ENCODE data around the gene RCE1. TPM values are rescaled to one million over a fixed set of nuclear protein-coding genes. Genes with fewer than 3 reads are reported as not detected.
A peak's percentile ranks its signal among the peaks of the same experiment; 100 is the strongest.
"Not testable (repeated sequence)": the region's sequence is repeated elsewhere in the genome, so short reads cannot be mapped to it uniquely, and the experiment has no call there.

Gene RCE1
- total RNA-seq, result 10 to 100 TPM in 1 of 4 donors, 1 to 10 TPM in 3; 6.6 to 11.8 (median 8.3) TPM

- H3K4me3 ChIP-seq, result peak within 1 kb of the TSS; percentile 95 to 99 (median 98)
- ATAC-seq, result peak; percentile 91 to 92
Observed at GRCh38 chr11:66842896-66843775, at the start of gene RCE1. Gene RCE1, plus strand, starts transcription at chr11:66843441. Its CDS starts 15 bp downstream, at chr11:66843456.

GRCh38 chr11:66799815-66800214 is 43.4 kb upstream of the RCE1 start:
- H3K9me3 ChIP-seq; H3K27ac ChIP-seq; H3K4me3 ChIP-seq; H3K27me3 ChIP-seq; H3K4me1 ChIP-seq; H3K36me3 ChIP-seq; intact Hi-C loops (cut with DNase I; ENCODE audit: low total_unique reads); DNase-seq; ATAC-seq; in situ Hi-C loops (cut with MboI; ENCODE audit: low sequenced_read_pairs in 4 of 4): not testable (repeated sequence)

More at GRCh38 chr11:66842896-66843775, at the start of gene RCE1:
- intact Hi-C loops (cut with DNase I; ENCODE audit: low total_unique reads) (loop anchor here (1.0 to 5.0 kb wide), 3 partner anchors 13 to 498 kb away; partner anchors contain the start of genes BRMS1 and PC), in situ Hi-C loops (cut with MboI; ENCODE audit: low sequenced_read_pairs in 4 of 4) (loop anchor here in 3 of 4 donors (25.0 kb wide), 2 partner anchors 256 to 431 kb away; partner anchors contain the start of genes CCDC87 (in 2 of the 3), CCS (in 2 of the 3) and NPAS4 (in 1 of the 3))
- H3K27ac ChIP-seq, result peak within 1 kb of the TSS; percentile 95 to 98 (median 98)
- H3K27me3 ChIP-seq, result no peaks in the 10 kb centered on the region
- H3K9me3 ChIP-seq, result no peaks in the 10 kb centered on the region
- H3K36me3 ChIP-seq, result peaks cover 0 to 29% of the 10 kb centered on the region in 2 donors
- H3K4me1 ChIP-seq, result peaks cover 18 to 25% of the 10 kb centered on the region in 2 donors
- peak; percentile 68 to 86 for DNase-seq
- TF ChIP-seq POLR2A (IDR thresholded peaks at IDR 0.05) (peak; percentile 86 to 93), CTCF (IDR thresholded peaks at IDR 0.05 in 4 of 5, conservative IDR thresholded peaks at IDR 0.05 in 1 of 5) (peak in 2 of 5 experiments; percentile 18 to 33)

- Histone ChIP-seq H3K9me3 (no peaks in the 10 kb centered on the region), H3K27me3 (no peaks in the 10 kb centered on the region), H3K27ac (no peak overlapping the region), H3K36me3 (no peaks in the 10 kb centered on the region), H3K4me1 (no peaks in the 10 kb centered on the region), H3K4me3 (no peak overlapping the region)
- no peak for TF ChIP-seq CTCF (IDR thresholded peaks at IDR 0.05 in 4 of 5, conservative IDR thresholded peaks at IDR 0.05 in 1 of 5)
- DNase-seq (no peak), ATAC-seq (no peak)
- intact Hi-C loops (cut with DNase I; ENCODE audit: low total_unique reads), result no loop called here
- in situ Hi-C loops (cut with MboI; ENCODE audit: low sequenced_read_pairs in 4 of 4), result no loop called here
Observed at GRCh38 chr11:66800720-66801428, 42.4 kb upstream of the RCE1 start.

GRCh38 chr11:66809592-66809991 is 33.6 kb upstream of the RCE1 start:
- H3K9me3 ChIP-seq, result no peaks in the 10 kb centered on the region
- in situ Hi-C loops (cut with MboI; ENCODE audit: low sequenced_read_pairs in 4 of 4), result no loop called here
- H3K27me3 ChIP-seq, result no peaks in the 10 kb centered on the region
- TF ChIP-seq CTCF (IDR thresholded peaks at IDR 0.05 in 4 of 5, conservative IDR thresholded peaks at IDR 0.05 in 1 of 5) (no peak), POLR2A (IDR thresholded peaks at IDR 0.05) (no peak)
- no peak for ATAC-seq
- H3K4me3 ChIP-seq, result no peak overlapping the region
- no peak overlapping the region for H3K27ac ChIP-seq
- DNase-seq, result no peak
- H3K36me3 ChIP-seq, result no peaks in the 10 kb centered on the region
- intact Hi-C loops (cut with DNase I; ENCODE audit: low total_unique reads), result no loop called here
- H3K4me1 ChIP-seq, result no peaks in the 10 kb centered on the region
